Measurements from ENCODE around the gene AQP9.

The AQP9 gene

DNA sequence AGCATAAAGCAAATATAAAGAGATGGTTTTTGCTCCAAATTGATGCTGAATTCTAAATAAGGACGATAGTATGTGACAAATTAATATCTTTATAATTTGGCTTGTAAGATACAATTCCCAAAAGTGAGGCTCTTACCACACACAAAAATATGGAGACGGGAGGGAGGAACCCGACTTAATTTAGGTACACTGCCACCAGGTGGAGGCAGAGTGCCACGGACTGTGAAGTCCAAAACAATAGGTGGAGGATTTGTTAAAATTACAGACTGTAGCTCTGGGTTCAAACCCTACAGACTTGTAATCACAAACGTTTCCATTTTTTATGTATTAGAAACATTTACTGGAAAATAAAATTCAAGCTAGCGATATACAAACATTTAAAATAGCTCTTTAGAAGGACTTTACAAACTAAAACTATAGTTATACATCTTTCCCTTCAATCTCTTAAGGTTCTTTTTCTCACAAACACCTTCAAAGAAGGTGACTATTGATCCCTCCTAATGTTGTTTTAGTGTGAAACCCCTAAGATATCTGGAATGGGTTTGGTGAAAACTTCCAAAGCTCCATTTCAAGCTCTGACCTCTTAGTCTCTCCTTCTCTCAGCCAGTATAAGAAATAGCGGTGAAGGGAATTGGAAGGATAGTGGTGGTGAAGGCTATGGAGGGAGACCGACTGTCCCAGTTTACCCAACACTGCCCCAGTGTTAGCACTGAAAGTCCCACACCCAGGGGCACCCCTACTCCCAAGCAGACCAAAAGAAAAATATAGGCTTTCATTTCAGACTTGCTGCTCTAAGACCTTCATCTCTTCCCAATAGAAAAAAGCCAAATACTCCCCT lies 89.7 kb downstream of the AQP9 start:
- peak; percentile 35 for DNase-seq (ENCODE audit: low spot score)

GRCh38 chr15:58228718-58229117 lies 90.5 kb downstream of the AQP9 start:
- DNase-seq (ENCODE audit: low spot score) = no peak

DNA sequence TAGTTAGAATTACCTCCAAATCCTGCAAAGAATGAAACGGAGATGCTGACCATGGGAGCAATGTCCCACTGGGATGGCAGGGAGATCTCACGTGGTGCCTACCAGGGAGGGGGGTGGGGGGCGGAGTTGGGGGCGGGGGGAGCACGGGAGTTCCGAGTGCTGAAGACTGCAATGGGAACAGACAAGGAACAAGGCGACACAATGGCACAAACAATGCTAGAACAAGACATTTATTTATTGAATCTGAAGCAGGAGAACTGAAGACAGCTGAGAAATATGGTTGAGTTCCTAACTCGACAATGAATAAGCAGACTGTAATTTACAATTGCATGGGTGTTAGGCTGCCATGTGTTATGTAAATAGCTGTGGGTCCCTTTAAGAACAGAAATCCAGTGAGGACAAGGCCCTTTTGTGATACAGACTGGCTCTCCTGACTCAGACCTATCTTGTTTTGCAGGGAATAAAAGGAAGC lies 91.2 kb downstream of the AQP9 start:
- DNase-seq (ENCODE audit: low spot score) = no peak

- no peak for DNase-seq (ENCODE audit: low spot score)
These were observed 94.3 kb downstream of the AQP9 start for GRCh38 chr15:58232281-58233065.

GRCh38 chr15:58233341-58233740 lies 95.2 kb downstream of the AQP9 start:
- DNase-seq (ENCODE audit: low spot score) = no peak

Data from germinal center (tissue), 1 donor.